Fibroblast of the aortic adventitia (primary cell): ENCODE measurements around the gene KCNK17. TPM values are rescaled to one million over a fixed set of nuclear protein-coding genes. Genes with fewer than 3 reads are reported as not detected.
A peak's percentile ranks its signal among the peaks of the same experiment; 100 is the strongest.

Source experiments
- DNase-seq: peaks from one replicate; pipeline ENCODE4 v3.0.0-alpha.2; 2010; ENCODE audit warnings: low read depth
- H3K4me3 ChIP-seq: 2 replicates; pipeline ENCODE4 v1.5.1; 2011; ENCODE audit warnings: low read depth, mild to moderate bottlenecking, control low read depth, low read length, moderate library complexity
- total RNA-seq: library from RNA; depleted of rRNA; stranded (reverse); fragments of >200 nt; gene quantifications from 2 replicates; pipeline ENCODE4 v1.2.3, GENCODE V29; 2012; ENCODE audit warnings: low replicate concordance
- TF ChIP-seq, protein P1 (sequence below): IDR thresholded peaks from 2 replicates; pipeline ENCODE4 v1.5.1; 2011; ENCODE audit warnings: mild to moderate bottlenecking, low read length, control low read depth, inconsistent platforms; ENCODE audit not compliant: insufficient read depth

The KCNK17 gene
- total RNA-seq, result not detected in 2 replicates

GRCh38 chr6:39314273-39314795, at the start of gene KCNK17:
TSS of gene KCNK17 (minus strand) at chr6:39314419. CDS start at chr6:39314320, 99 bp downstream.
- TF ChIP-seq, protein P1, sequence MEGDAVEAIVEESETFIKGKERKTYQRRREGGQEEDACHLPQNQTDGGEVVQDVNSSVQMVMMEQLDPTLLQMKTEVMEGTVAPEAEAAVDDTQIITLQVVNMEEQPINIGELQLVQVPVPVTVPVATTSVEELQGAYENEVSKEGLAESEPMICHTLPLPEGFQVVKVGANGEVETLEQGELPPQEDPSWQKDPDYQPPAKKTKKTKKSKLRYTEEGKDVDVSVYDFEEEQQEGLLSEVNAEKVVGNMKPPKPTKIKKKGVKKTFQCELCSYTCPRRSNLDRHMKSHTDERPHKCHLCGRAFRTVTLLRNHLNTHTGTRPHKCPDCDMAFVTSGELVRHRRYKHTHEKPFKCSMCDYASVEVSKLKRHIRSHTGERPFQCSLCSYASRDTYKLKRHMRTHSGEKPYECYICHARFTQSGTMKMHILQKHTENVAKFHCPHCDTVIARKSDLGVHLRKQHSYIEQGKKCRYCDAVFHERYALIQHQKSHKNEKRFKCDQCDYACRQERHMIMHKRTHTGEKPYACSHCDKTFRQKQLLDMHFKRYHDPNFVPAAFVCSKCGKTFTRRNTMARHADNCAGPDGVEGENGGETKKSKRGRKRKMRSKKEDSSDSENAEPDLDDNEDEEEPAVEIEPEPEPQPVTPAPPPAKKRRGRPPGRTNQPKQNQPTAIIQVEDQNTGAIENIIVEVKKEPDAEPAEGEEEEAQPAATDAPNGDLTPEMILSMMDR, result no peak
- DNase-seq, result no peak
- H3K4me3 ChIP-seq, result no peak within 1 kb of the TSS

- DNase-seq, result no peak
- TF ChIP-seq, protein P1, result no peak
Observed at GRCh38 chr6:39363280-39363679, 49.1 kb upstream of the KCNK17 start.

DNA sequence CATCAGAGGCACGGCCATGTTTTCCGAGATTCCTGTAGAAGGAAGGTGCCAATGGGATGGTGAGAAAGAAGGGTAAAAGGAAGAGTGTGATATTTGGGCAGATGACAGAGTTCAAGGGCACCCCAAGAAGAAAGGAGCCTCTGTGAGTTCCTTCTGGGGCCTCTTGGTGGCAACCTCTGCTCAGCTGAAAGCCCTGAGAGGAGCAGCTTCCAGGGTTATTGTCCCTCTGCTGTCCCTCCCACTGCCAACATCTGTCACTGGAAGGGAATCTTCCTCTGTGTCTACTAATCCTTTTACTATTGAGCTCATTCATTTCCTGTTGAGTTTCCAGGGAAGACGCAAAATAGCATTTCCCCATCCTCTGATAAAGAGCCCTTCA, 48.3 kb upstream of the KCNK17 start:
- H3K4me3 ChIP-seq, result no peak overlapping the region
- DNase-seq, result no peak
- TF ChIP-seq, protein P1, result no peak

More at GRCh38 chr6:39363280-39363679, 49.1 kb upstream of the KCNK17 start:
- no peak overlapping the region for H3K4me3 ChIP-seq

- peak; percentile 65 for DNase-seq
Observed at GRCh38 chr6:39361657-39362486, 47.7 kb upstream of the KCNK17 start.

DNA sequence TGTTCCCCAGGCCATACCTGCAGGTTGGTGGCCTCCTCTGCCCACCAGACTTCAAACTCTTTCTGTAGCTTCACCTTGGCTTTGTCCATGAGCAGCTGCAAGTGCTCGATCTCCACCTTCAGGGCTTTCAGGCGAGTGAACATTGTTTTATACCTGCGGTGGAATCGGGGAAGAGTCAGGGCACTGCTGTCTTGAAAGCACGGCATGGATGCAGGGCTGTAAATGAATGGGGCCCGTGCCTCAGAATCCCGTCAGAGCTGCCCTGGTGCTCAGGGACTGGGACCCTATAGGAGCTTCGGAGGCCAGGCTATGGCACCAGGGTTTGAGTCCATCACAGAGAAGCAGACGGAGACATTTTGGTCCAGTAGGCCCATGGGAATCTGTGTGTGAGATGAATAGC, 46.2 kb upstream of the KCNK17 start:
- TF ChIP-seq, protein P1, result no peak
- no peak for DNase-seq
- no peak overlapping the region for H3K4me3 ChIP-seq

More at GRCh38 chr6:39361657-39362486, 47.7 kb upstream of the KCNK17 start:
- TF ChIP-seq, protein P1, result peak; percentile 88
- no peak overlapping the region for H3K4me3 ChIP-seq

DNA sequence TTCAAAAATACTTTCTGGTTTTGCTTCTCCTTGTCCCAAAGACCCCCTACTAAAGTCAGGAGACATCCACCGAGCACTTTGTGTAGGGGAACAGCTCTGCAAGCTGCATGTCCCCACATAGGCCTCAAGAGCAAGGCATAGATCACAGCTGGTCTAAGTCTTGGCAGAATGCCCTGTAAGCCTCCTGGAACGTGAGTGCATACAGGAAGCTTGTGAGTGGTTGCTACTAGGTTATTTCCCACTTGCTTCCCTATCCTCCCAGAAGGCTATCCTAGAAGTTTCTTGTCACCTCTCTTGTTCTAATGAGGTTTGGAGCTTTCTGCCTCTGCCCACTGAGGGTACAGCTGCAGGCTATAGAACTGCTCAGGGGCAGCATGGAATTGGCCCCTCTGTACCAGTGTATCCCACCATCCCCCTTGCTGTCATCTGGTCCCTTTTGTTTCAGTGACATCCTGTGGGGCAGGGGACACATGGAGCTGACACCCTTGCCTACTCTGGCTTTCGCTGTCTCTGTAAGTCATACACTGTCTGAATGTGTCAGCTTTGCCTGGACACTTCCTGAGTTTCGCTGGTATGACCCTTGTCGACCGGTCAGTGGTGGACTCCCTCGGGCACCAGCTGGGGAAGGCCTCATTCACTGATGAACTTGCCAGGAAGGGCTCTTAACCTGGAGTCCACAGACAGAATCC, 43.9 kb upstream of the KCNK17 start:
- peak; percentile 24 for DNase-seq
- TF ChIP-seq, protein P1, result no peak
- no peak overlapping the region for H3K4me3 ChIP-seq
